NCI-H1417 treated with DMSO at 0.1 percent for 48 hours (cell line): ENCODE results near the gene KCNT1.
"Not testable (repeated sequence)": the region's sequence is repeated elsewhere in the genome, so short reads cannot be mapped to it uniquely, and the experiment has no call there.

ENCODE experiments used
- DNase-seq: peaks from one replicate; lab custom pipeline; 2025; lab: John Stamatoyannopoulos, UW

Gene KCNT1

GRCh38 chr9:135701959-135702721 is at the start of gene KCNT1:
TSS of gene KCNT1 (plus strand) at chr9:135702185. CDS start at chr9:135702259, 74 bp downstream.
- no peak for DNase-seq

GRCh38 chr9:135655317-135655716 is 46.7 kb upstream of the KCNT1 start:
- DNase-seq, result no peak

GRCh38 chr9:135657416-135657815 is 44.6 kb upstream of the KCNT1 start:
- no peak for DNase-seq

GRCh38 chr9:135659252-135659651 is 42.7 kb upstream of the KCNT1 start:
- no peak for DNase-seq

- no peak for DNase-seq
Measured at GRCh38 chr9:135660407-135660806, 41.6 kb upstream of the KCNT1 start.

- DNase-seq, result no peak
Measured at GRCh38 chr9:135661816-135662560, 40.0 kb upstream of the KCNT1 start.

- DNase-seq, result no peak
Measured at GRCh38 chr9:135662758-135663450, 39.1 kb upstream of the KCNT1 start, which contains the start of gene LCN9. TSS of gene LCN9 (plus strand) at chr9:135663309. CDS start at chr9:135663322, 13 bp downstream.

- no peak for DNase-seq
Measured at GRCh38 chr9:135663451-135663770, 38.6 kb upstream of the KCNT1 start.

- no peak for DNase-seq
Measured at GRCh38 chr9:135663857-135664256, 38.1 kb upstream of the KCNT1 start.

- no peak for DNase-seq
Measured at GRCh38 chr9:135664266-135664665, 37.7 kb upstream of the KCNT1 start.

- no peak for DNase-seq
Measured at GRCh38 chr9:135664801-135665794, 36.9 kb upstream of the KCNT1 start.

- DNase-seq, result no peak
Measured at GRCh38 chr9:135665795-135666189, 36.2 kb upstream of the KCNT1 start.

GRCh38 chr9:135666534-135667462 is 35.2 kb upstream of the KCNT1 start:
- DNase-seq, result no peak

GRCh38 chr9:135667463-135668001 is 34.5 kb upstream of the KCNT1 start:
- DNase-seq, result no peak

GRCh38 chr9:135669018-135669417 is 33.0 kb upstream of the KCNT1 start:
- DNase-seq, result not testable (repeated sequence)

- no peak for DNase-seq
Measured at GRCh38 chr9:135669616-135670285, 32.2 kb upstream of the KCNT1 start.

- DNase-seq, result no peak
Measured at GRCh38 chr9:135670721-135671590, 31.0 kb upstream of the KCNT1 start.

- no peak for DNase-seq
Measured at GRCh38 chr9:135671591-135672041, 30.4 kb upstream of the KCNT1 start.
